ENCODE results near the gene TENT4B. TPM values are rescaled to one million over a fixed set of nuclear protein-coding genes. Genes with fewer than 3 reads are reported as not detected.

TENT4B gene
- total RNA-seq, 1 donor from 2014 or later, result 8.4 TPM

- DNase-seq (ENCODE audit: low spot score), result peak; percentile 86
- H3K27ac Mint-ChIP-seq (ENCODE audit: unreplicated experiment), result no peak overlapping the region
- no peaks in the 10 kb centered on the region for H3K27me3 Mint-ChIP-seq (ENCODE audit: low read depth)
- H3K9me3 Mint-ChIP-seq (ENCODE audit: low read depth), result peaks cover 12% of the 10 kb centered on the region
- H3K36me3 Mint-ChIP-seq (ENCODE audit: low read depth), result peaks cover 5% of the 10 kb centered on the region
- H3K4me3 Mint-ChIP-seq (ENCODE audit: unreplicated experiment), result no peak overlapping the region
- TF ChIP-seq, protein P1, sequence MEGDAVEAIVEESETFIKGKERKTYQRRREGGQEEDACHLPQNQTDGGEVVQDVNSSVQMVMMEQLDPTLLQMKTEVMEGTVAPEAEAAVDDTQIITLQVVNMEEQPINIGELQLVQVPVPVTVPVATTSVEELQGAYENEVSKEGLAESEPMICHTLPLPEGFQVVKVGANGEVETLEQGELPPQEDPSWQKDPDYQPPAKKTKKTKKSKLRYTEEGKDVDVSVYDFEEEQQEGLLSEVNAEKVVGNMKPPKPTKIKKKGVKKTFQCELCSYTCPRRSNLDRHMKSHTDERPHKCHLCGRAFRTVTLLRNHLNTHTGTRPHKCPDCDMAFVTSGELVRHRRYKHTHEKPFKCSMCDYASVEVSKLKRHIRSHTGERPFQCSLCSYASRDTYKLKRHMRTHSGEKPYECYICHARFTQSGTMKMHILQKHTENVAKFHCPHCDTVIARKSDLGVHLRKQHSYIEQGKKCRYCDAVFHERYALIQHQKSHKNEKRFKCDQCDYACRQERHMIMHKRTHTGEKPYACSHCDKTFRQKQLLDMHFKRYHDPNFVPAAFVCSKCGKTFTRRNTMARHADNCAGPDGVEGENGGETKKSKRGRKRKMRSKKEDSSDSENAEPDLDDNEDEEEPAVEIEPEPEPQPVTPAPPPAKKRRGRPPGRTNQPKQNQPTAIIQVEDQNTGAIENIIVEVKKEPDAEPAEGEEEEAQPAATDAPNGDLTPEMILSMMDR (IDR thresholded peaks at IDR 0.05), result no peak
- no peaks in the 10 kb centered on the region for H3K4me1 Mint-ChIP-seq (ENCODE audit: low read depth)
Measured at GRCh38 chr16:50275428-50276325, 122.6 kb downstream of the TENT4B start.

GRCh38 chr16:50276326-50276640 lies 123.2 kb downstream of the TENT4B start:
- Mint-ChIP-seq H3K4me3 (ENCODE audit: unreplicated experiment) (no peak overlapping the region), H3K27ac (ENCODE audit: unreplicated experiment) (no peak overlapping the region), H3K4me1 (ENCODE audit: low read depth) (no peaks in the 10 kb centered on the region), H3K9me3 (ENCODE audit: low read depth) (peaks cover 12% of the 10 kb centered on the region), H3K27me3 (ENCODE audit: low read depth) (no peaks in the 10 kb centered on the region), H3K36me3 (ENCODE audit: low read depth) (peaks cover 5% of the 10 kb centered on the region)
- DNase-seq (ENCODE audit: low spot score), result no peak
- TF ChIP-seq, protein P1 (IDR thresholded peaks at IDR 0.05), result no peak

DNA sequence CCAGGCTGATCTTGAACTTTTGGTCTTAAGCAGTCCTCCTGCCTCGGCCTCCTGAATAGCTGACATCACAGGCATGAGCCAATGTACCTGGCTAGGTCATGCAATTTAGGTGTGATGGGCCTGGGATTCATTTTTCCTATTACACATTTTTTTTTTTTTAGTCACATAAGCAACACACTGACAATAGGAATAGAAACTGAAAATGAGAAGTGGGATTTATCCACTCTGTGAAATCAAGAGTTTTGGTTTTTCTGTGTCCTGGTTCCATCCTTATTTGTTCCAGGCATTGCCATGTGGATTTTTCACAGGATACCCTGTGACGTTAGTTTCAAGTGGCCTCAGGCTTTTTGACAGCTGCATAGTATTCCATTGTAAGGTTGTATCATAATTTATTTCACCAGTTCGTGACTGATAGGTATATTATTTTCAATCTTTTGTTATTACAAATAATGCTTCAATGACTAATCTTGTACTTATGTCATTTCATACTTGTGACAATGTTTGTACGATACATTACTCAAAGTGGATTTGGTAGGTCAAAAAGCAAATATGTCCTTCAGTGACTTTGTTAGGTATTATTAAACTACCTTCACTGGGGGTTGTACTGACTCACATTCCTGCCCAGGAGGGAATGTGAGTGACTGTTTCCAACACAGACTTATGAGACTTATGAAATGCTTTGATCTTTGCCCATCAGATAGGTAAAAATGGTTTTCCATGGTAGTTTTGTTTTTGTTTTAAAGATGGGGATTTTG lies 123.9 kb downstream of the TENT4B start:
- Mint-ChIP-seq H3K27ac (ENCODE audit: unreplicated experiment) (no peak overlapping the region), H3K27me3 (ENCODE audit: low read depth) (no peaks in the 10 kb centered on the region), H3K36me3 (ENCODE audit: low read depth) (peaks cover 5% of the 10 kb centered on the region), H3K9me3 (ENCODE audit: low read depth) (peaks cover 12% of the 10 kb centered on the region), H3K4me3 (ENCODE audit: unreplicated experiment) (no peak overlapping the region), H3K4me1 (ENCODE audit: low read depth) (no peaks in the 10 kb centered on the region)
- TF ChIP-seq, protein P1 (IDR thresholded peaks at IDR 0.05), result no peak
- no peak for DNase-seq (ENCODE audit: low spot score)

- Mint-ChIP-seq H3K4me3 (ENCODE audit: unreplicated experiment) (no peak overlapping the region), H3K27ac (ENCODE audit: unreplicated experiment) (no peak overlapping the region), H3K4me1 (ENCODE audit: low read depth) (no peaks in the 10 kb centered on the region), H3K36me3 (ENCODE audit: low read depth) (peaks cover 5% of the 10 kb centered on the region), H3K27me3 (ENCODE audit: low read depth) (no peaks in the 10 kb centered on the region), H3K9me3 (ENCODE audit: low read depth) (peaks cover 12% of the 10 kb centered on the region)
- TF ChIP-seq, protein P1 (IDR thresholded peaks at IDR 0.05), result no peak
- no peak for DNase-seq (ENCODE audit: low spot score)
Measured at GRCh38 chr16:50278251-50278650, 125.1 kb downstream of the TENT4B start.

DNA sequence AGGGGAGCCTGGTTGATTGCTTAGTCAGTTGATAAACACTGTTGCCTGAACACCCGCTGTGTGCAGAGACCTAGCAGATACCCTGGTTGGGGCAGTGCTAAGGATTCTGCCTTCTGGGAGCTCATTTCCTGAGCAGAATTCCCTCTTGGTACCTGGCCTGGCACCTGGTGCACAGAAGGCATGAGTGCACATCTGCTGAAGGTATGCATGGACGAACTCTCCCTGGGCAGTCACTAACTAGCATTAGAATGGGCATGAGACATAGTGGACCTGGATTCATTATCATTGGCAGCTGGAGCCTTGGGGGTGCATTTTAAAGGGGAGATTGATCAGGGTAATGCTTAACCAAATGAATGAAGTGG lies 126.4 kb downstream of the TENT4B start:
- TF ChIP-seq, protein P1 (IDR thresholded peaks at IDR 0.05), result no peak
- H3K4me1 Mint-ChIP-seq (ENCODE audit: low read depth), result peaks cover 4% of the 10 kb centered on the region
- peaks cover 12% of the 10 kb centered on the region for H3K9me3 Mint-ChIP-seq (ENCODE audit: low read depth)
- no peaks in the 10 kb centered on the region for H3K27me3 Mint-ChIP-seq (ENCODE audit: low read depth)
- peaks cover 5% of the 10 kb centered on the region for H3K36me3 Mint-ChIP-seq (ENCODE audit: low read depth)
- DNase-seq (ENCODE audit: low spot score), result no peak
- no peak overlapping the region for H3K27ac Mint-ChIP-seq (ENCODE audit: unreplicated experiment)
- H3K4me3 Mint-ChIP-seq (ENCODE audit: unreplicated experiment), result no peak overlapping the region

Measured in chondrocyte (in vitro differentiated cells).